Vagina (tissue), 2 donors: Measurements from ENCODE around the gene MYRF. TPM values are rescaled to one million over a fixed set of nuclear protein-coding genes. Genes with fewer than 3 reads are reported as not detected.

ENCODE experiments used
- DNase-seq, 2 donors: peaks; one replicate each; pipeline ENCODE4 v3.0.0-alpha.2; 2017; ENCODE audit errors: extremely low spot score in 2 of 2
- H3K27ac ChIP-seq: fragments of 200-600 bp; sonication (generic); one replicate; pipeline ENCODE4 v1.5.1; 2019
- H3K27me3 ChIP-seq: fragments of 200-600 bp; sonication (generic); one replicate; pipeline ENCODE4 v1.5.1; 2019
- H3K36me3 ChIP-seq, 2 donors: fragments of 200-600 bp; sonication (generic); one replicate each; pipeline ENCODE4 v1.5.1; 2017 to 2019
- H3K4me1 ChIP-seq: fragments of 200-600 bp; sonication (generic); one replicate; pipeline ENCODE4 v1.5.1; 2019
- H3K4me3 ChIP-seq, 2 donors: fragments of 200-600 bp; sonication (generic); 1 replicate in 1 of 2; 2 replicates in 1 of 2; pipeline ENCODE4 v1.5.1; 2016 to 2019
- H3K9me3 ChIP-seq: fragments of 200-600 bp; sonication (generic); one replicate; pipeline ENCODE4 v1.5.1; 2019
- CTCF ChIP-seq, 3 experiments: fragments of 450-650 bp in 2 of 3; fragments of 200-600 bp in 1 of 3; sonication (generic) in 1 of 3; IDR thresholded peaks; one replicate each; pipeline ENCODE4 v1.5.1; 2017 to 2019; ENCODE audit warnings: antibody characterized with exemption in 3 of 3, mild to moderate bottlenecking in 2 of 3, moderate library complexity in 2 of 3
- POLR2A ChIP-seq, 2 donors: fragments of 450-650 bp; IDR thresholded peaks; one replicate each; pipeline ENCODE4 v1.6.1; 2017; ENCODE audit warnings: antibody characterized with exemption in 2 of 2, mild to moderate bottlenecking in 2 of 2, moderate library complexity in 2 of 2
- POLR2AphosphoS5 ChIP-seq, 2 donors: sonication (generic); formaldehyde crosslinking; IDR thresholded peaks; one replicate each; pipeline ENCODE4 v1.9.0; 2017; ENCODE audit warnings: antibody characterized with exemption in 2 of 2, mild to moderate bottlenecking in 2 of 2, low read depth in 1 of 2; ENCODE audit not compliant: insufficient read depth in 1 of 2
- intact Hi-C: fragments of 100-400 bp; cut with DNase I; formaldehyde crosslinking; loops from one replicate; pipeline ENCODE4 v1.15.1; 2023
- total RNA-seq: library from RNA; depleted of rRNA; stranded (reverse); fragments of >200 nt; gene quantifications from one replicate; pipeline ENCODE4 v1.2.3, GENCODE V29; 2016

Gene MYRF
- total RNA-seq, 1 donor from 2014 or later = 0.25 TPM

- intact Hi-C loops = no loop called here
- no peak for DNase-seq
- peaks cover 16% of the 10 kb centered on the region for H3K4me1 ChIP-seq
- no peaks in the 10 kb centered on the region for H3K36me3 ChIP-seq
- TF ChIP-seq CTCF (IDR thresholded peaks at IDR 0.05) (no peak), POLR2A (IDR thresholded peaks at IDR 0.05) (no peak), POLR2AphosphoS5 (IDR thresholded peaks at IDR 0.05; ENCODE audit: insufficient read depth in 1 of 2, low read depth in 1 of 2) (no peak)
- H3K27ac ChIP-seq = peak overlapping the region; percentile 62
- peak overlapping the region; percentile 43 to 50 for H3K4me3 ChIP-seq
- no peaks in the 10 kb centered on the region for H3K27me3 ChIP-seq
- H3K9me3 ChIP-seq = no peaks in the 10 kb centered on the region
Observed at GRCh38 chr11:61718046-61718531, 34.3 kb upstream of the MYRF start.

GRCh38 chr11:61718621-61719302, 33.7 kb upstream of the MYRF start:
- H3K27me3 ChIP-seq = no peaks in the 10 kb centered on the region
- DNase-seq = no peak
- TF ChIP-seq POLR2AphosphoS5 (IDR thresholded peaks at IDR 0.05; ENCODE audit: insufficient read depth in 1 of 2, low read depth in 1 of 2) (peak in 1 of 2 donors; percentile 56), CTCF (IDR thresholded peaks at IDR 0.05) (no peak)
- H3K4me1 ChIP-seq = peaks cover 16% of the 10 kb centered on the region
- peak overlapping the region; percentile 43 to 50 for H3K4me3 ChIP-seq
- peak overlapping the region; percentile 62 for H3K27ac ChIP-seq
- intact Hi-C loops = no loop called here
- no peaks in the 10 kb centered on the region for H3K36me3 ChIP-seq
- no peaks in the 10 kb centered on the region for H3K9me3 ChIP-seq

- no peak overlapping the region for H3K27ac ChIP-seq
- no peak for TF ChIP-seq POLR2AphosphoS5 (IDR thresholded peaks at IDR 0.05; ENCODE audit: insufficient read depth in 1 of 2, low read depth in 1 of 2)
- TF ChIP-seq CTCF (IDR thresholded peaks at IDR 0.05) = no peak
- H3K4me1 ChIP-seq = peaks cover 16% of the 10 kb centered on the region
- H3K27me3 ChIP-seq = no peaks in the 10 kb centered on the region
- intact Hi-C loops = no loop called here
- H3K9me3 ChIP-seq = no peaks in the 10 kb centered on the region
- DNase-seq = no peak
- H3K36me3 ChIP-seq = no peaks in the 10 kb centered on the region
- H3K4me3 ChIP-seq = no peak overlapping the region
Observed at GRCh38 chr11:61719978-61720377, 32.5 kb upstream of the MYRF start.

- intact Hi-C loops = no loop called here
- no peak for DNase-seq
- H3K9me3 ChIP-seq = no peaks in the 10 kb centered on the region
- H3K27ac ChIP-seq = no peak overlapping the region
- H3K4me3 ChIP-seq = no peak overlapping the region
- H3K36me3 ChIP-seq = no peaks in the 10 kb centered on the region
- TF ChIP-seq CTCF (IDR thresholded peaks at IDR 0.05) (no peak), POLR2A (IDR thresholded peaks at IDR 0.05) (no peak), POLR2AphosphoS5 (IDR thresholded peaks at IDR 0.05; ENCODE audit: insufficient read depth in 1 of 2, low read depth in 1 of 2) (no peak)
- H3K4me1 ChIP-seq = peaks cover 17% of the 10 kb centered on the region
- no peaks in the 10 kb centered on the region for H3K27me3 ChIP-seq
Observed at GRCh38 chr11:61720597-61720996, 31.8 kb upstream of the MYRF start.

GRCh38 chr11:61724437-61724836, 28.0 kb upstream of the MYRF start:
- H3K36me3 ChIP-seq = no peaks in the 10 kb centered on the region
- no peaks in the 10 kb centered on the region for H3K9me3 ChIP-seq
- no peak overlapping the region for H3K4me3 ChIP-seq
- H3K27ac ChIP-seq = no peak overlapping the region
- H3K27me3 ChIP-seq = no peaks in the 10 kb centered on the region
- TF ChIP-seq CTCF (IDR thresholded peaks at IDR 0.05) = no peak
- TF ChIP-seq POLR2A (IDR thresholded peaks at IDR 0.05) = no peak
- TF ChIP-seq POLR2AphosphoS5 (IDR thresholded peaks at IDR 0.05; ENCODE audit: insufficient read depth in 1 of 2, low read depth in 1 of 2) = no peak
- H3K4me1 ChIP-seq = peaks cover 4% of the 10 kb centered on the region
- intact Hi-C loops = no loop called here
- no peak for DNase-seq
